GM18870 (cell line): Measurements from ENCODE around the gene SHISA8.

Experiments
- ATAC-seq: cut with Tn5 transposase; IDR thresholded peaks from one replicate; pipeline ENCODE4 v1.9.1; 2021; ENCODE audit warnings: moderate library complexity; ENCODE audit not compliant: unreplicated experiment

The SHISA8 gene

DNA sequence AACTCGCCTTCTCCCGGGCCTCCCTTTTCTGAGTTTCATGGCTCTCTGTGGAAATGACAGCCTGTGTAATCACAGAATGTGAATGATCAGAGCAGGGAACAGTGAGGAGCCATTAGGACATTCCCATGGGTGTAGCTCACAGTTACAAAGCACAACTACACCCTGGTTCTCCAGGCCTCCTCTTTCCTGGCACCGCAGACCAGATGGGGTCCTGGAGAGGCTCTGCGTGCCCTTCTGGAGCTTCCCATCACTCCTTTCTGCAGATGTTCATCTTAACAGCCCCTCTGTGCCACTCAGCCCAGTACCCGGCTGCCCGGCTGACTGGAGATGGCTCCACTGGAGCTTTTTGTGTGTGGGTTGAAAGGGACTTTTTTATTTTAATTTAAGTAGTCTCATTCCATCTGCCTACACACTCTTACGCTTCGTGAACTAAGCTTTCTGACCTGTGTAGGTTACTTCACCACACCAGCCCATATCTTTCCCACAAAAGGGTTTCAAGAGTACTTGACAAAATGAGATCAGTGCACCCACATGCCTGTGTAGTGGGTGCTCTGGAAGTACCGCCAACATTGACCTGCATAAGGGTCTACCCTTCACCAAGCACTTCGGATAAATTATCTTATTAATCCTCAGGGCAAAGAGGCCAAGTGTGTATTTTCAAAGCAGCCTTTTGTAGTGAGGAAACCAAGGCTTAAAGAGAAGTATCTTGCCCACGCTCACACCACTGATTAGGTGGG, 52.2 kb downstream of the SHISA8 start:
- peak; percentile 41 for ATAC-seq

DNA sequence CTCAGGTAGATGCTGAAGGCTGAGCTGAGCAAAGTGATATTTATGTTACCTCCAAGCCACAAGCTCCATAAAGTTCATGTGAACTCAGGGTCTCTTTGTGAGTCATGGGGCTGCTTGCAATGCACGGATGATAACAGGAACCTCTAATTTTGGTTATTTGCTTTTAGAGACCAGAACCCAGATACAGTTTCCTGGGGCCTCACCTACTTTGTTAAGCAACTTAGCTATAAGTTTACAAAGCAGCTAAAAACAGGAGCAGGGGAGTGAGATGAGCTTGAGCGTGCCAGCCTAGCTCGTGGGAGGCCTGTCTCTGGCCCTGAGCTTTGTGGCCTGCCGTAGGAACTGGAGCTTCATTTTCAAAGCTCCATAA, 52.7 kb downstream of the SHISA8 start:
- ATAC-seq: peak; percentile 43
